Stomach (tissue), 4 donors: ENCODE data around the gene TM9SF4.
"Not testable (repeated sequence)": the region's sequence is repeated elsewhere in the genome, so short reads cannot be mapped to it uniquely, and the experiment has no call there.

Experiments
- EP300 ChIP-seq: sonication (generic); formaldehyde crosslinking; IDR thresholded peaks from one replicate; pipeline ENCODE4 v1.6.1; 2017; ENCODE audit warnings: antibody characterized with exemption
- POLR2A ChIP-seq, 4 donors: fragments of 450-650 bp; IDR thresholded peaks; one replicate each; pipeline ENCODE4 v1.6.1; 2016; ENCODE audit warnings: antibody characterized with exemption in 4 of 4, control low read depth in 2 of 4, mild to moderate bottlenecking in 1 of 4, moderate library complexity in 1 of 4
- TF ChIP-seq, protein P1 (sequence below), 7 experiments: fragments of 450-650 bp in 4 of 7; fragments of 200-600 bp in 3 of 7; sonication (generic) in 3 of 7; IDR thresholded peaks; one replicate each; pipeline ENCODE4 v1.5.1; 2016 to 2019; ENCODE audit warnings: antibody characterized with exemption in 7 of 7, control low read depth in 2 of 7, mild to moderate bottlenecking in 1 of 7

- TF ChIP-seq, protein P1, sequence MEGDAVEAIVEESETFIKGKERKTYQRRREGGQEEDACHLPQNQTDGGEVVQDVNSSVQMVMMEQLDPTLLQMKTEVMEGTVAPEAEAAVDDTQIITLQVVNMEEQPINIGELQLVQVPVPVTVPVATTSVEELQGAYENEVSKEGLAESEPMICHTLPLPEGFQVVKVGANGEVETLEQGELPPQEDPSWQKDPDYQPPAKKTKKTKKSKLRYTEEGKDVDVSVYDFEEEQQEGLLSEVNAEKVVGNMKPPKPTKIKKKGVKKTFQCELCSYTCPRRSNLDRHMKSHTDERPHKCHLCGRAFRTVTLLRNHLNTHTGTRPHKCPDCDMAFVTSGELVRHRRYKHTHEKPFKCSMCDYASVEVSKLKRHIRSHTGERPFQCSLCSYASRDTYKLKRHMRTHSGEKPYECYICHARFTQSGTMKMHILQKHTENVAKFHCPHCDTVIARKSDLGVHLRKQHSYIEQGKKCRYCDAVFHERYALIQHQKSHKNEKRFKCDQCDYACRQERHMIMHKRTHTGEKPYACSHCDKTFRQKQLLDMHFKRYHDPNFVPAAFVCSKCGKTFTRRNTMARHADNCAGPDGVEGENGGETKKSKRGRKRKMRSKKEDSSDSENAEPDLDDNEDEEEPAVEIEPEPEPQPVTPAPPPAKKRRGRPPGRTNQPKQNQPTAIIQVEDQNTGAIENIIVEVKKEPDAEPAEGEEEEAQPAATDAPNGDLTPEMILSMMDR (IDR thresholded peaks at IDR 0.05): not testable (repeated sequence)
- not testable (repeated sequence) for TF ChIP-seq POLR2A (IDR thresholded peaks at IDR 0.05); EP300
Observed at GRCh38 chr20:32197136-32197535, 87.6 kb downstream of the TM9SF4 start.
